ENCODE measurements around the gene PRKCB.

Gene PRKCB

GRCh38 chr16:23866621-23867020, 30.8 kb downstream of the PRKCB start:
- no peak for DNase-seq (ENCODE audit: low read depth)

GRCh38 chr16:23867566-23867965, 31.8 kb downstream of the PRKCB start:
- DNase-seq (ENCODE audit: low read depth): no peak

- no peak for DNase-seq (ENCODE audit: low read depth)
Measured at GRCh38 chr16:23868136-23868535, 32.4 kb downstream of the PRKCB start.

GRCh38 chr16:23869052-23869451, 33.3 kb downstream of the PRKCB start:
- no peak for DNase-seq (ENCODE audit: low read depth)

- DNase-seq (ENCODE audit: low read depth): no peak
Measured at GRCh38 chr16:23871924-23872323, 36.1 kb downstream of the PRKCB start.

GRCh38 chr16:23874613-23875294, 39.0 kb downstream of the PRKCB start:
- no peak for DNase-seq (ENCODE audit: low read depth)

GRCh38 chr16:23876256-23876896, 40.6 kb downstream of the PRKCB start:
- DNase-seq (ENCODE audit: low read depth): no peak

GRCh38 chr16:23877107-23878070, 41.6 kb downstream of the PRKCB start:
- peak; percentile 2 for DNase-seq (ENCODE audit: low read depth)

- DNase-seq (ENCODE audit: low read depth): no peak
Measured at GRCh38 chr16:23879735-23880373, 44.1 kb downstream of the PRKCB start.

- DNase-seq (ENCODE audit: low read depth): no peak
Measured at GRCh38 chr16:23889189-23889588, 53.4 kb downstream of the PRKCB start.

GRCh38 chr16:23893986-23894385, 58.2 kb downstream of the PRKCB start:
- DNase-seq (ENCODE audit: low read depth): no peak

GRCh38 chr16:23895052-23895451, 59.3 kb downstream of the PRKCB start:
- no peak for DNase-seq (ENCODE audit: low read depth)

GRCh38 chr16:23896832-23897821, 61.3 kb downstream of the PRKCB start:
- DNase-seq (ENCODE audit: low read depth): no peak

- no peak for DNase-seq (ENCODE audit: low read depth)
Measured at GRCh38 chr16:23898682-23899430, 63.1 kb downstream of the PRKCB start.

- DNase-seq (ENCODE audit: low read depth): no peak
Measured at GRCh38 chr16:23899869-23900268, 64.1 kb downstream of the PRKCB start.

- no peak for DNase-seq (ENCODE audit: low read depth)
Measured at GRCh38 chr16:23900480-23901177, 64.8 kb downstream of the PRKCB start.

- DNase-seq (ENCODE audit: low read depth): no peak
Measured at GRCh38 chr16:23901178-23902033, 65.6 kb downstream of the PRKCB start.

GRCh38 chr16:23902034-23902747, 66.4 kb downstream of the PRKCB start:
- no peak for DNase-seq (ENCODE audit: low read depth)

All from T follicular helper cell (primary cell).